KMS-11 (cell line): Measurements from ENCODE around the gene SERPINB4.

ENCODE experiments used
- H2AFZ ChIP-seq: fragments of 200-600 bp; sonication (generic); 2 replicates; pipeline ENCODE4 v1.6.1; 2016; ENCODE audit warnings: antibody characterized with exemption, mixed run types, low read depth
- H3K27ac ChIP-seq: fragments of 200-600 bp; sonication (generic); 2 replicates; pipeline ENCODE4 v1.6.1; 2016; ENCODE audit warnings: mild to moderate bottlenecking, mixed run types
- H3K27me3 ChIP-seq: fragments of 200-600 bp; sonication (generic); 2 replicates; pipeline ENCODE4 v1.6.1; 2017; ENCODE audit warnings: mild to moderate bottlenecking, low read depth, mixed run types, moderate library complexity; ENCODE audit not compliant: insufficient read depth
- H3K36me3 ChIP-seq: fragments of 200-600 bp; sonication (generic); 2 replicates; pipeline ENCODE4 v1.6.1; 2017; ENCODE audit warnings: mild to moderate bottlenecking, mixed run types; ENCODE audit not compliant: insufficient read depth
- H3K4me1 ChIP-seq: fragments of 200-600 bp; sonication (generic); 2 replicates; pipeline ENCODE4 v1.6.1; 2016; ENCODE audit warnings: mild to moderate bottlenecking, low read depth, mixed run types; ENCODE audit not compliant: poor library complexity, severe bottlenecking
- H3K4me2 ChIP-seq: fragments of 200-600 bp; sonication (generic); 2 replicates; pipeline ENCODE4 v1.7.0; 2016; ENCODE audit warnings: mild to moderate bottlenecking, mixed run types
- H3K4me3 ChIP-seq: fragments of 200-600 bp; sonication (generic); IDR thresholded peaks from 2 replicates; pipeline ENCODE4 v1.6.1; 2017; ENCODE audit warnings: low read depth, low read length, mixed read lengths; ENCODE audit not compliant: insufficient read depth
- H3K79me2 ChIP-seq: fragments of 200-600 bp; sonication (generic); 2 replicates; pipeline ENCODE4 v1.6.1; 2016; ENCODE audit warnings: low read depth, mixed run types; ENCODE audit not compliant: insufficient read depth
- H3K9ac ChIP-seq: fragments of 200-600 bp; sonication (generic); 2 replicates; pipeline ENCODE4 v1.6.1; 2016; ENCODE audit warnings: mild to moderate bottlenecking, mixed run types
- H4K20me1 ChIP-seq: fragments of 200-600 bp; sonication (generic); 2 replicates; pipeline ENCODE4 v1.6.1; 2016; ENCODE audit warnings: mild to moderate bottlenecking, mixed run types; ENCODE audit not compliant: insufficient read depth
- TF ChIP-seq, protein P1 (sequence below): fragments of 200-600 bp; sonication (generic); conservative IDR thresholded peaks from 2 replicates; pipeline ENCODE4 v1.6.1; 2017; ENCODE audit warnings: low read depth, mild to moderate bottlenecking, antibody characterized with exemption, low read length, moderate library complexity, mixed read lengths

The SERPINB4 gene

DNA sequence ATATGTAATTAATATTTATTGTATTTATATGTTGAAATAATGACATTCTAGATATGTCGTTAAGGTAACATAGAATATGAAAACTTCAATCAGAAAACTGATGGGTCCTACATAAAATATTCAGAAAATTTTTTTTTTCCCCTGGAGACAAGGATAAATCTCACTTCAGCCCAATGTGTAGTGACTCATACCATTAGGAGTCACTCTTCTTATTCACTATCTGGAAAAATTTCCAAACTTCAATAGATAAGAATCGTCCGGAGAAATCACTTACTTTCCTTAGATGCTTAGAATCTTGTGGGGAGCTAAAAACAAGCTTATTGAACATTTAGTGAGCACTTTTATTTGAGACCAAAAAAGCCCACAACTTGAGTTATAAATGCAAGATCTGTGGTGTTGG lies 52.3 kb downstream of the SERPINB4 start:
- Histone ChIP-seq H2AFZ (no peak overlapping the region), H3K27ac (no peak overlapping the region), H3K4me3 (no peak overlapping the region), H3K4me1 (no peaks in the 10 kb centered on the region), H3K27me3 (no peaks in the 10 kb centered on the region), H3K79me2 (no peaks in the 10 kb centered on the region), H3K9ac (no peak overlapping the region), H3K36me3 (no peaks in the 10 kb centered on the region), H3K4me2 (no peak overlapping the region), H4K20me1 (no peaks in the 10 kb centered on the region)
- TF ChIP-seq, protein P1, sequence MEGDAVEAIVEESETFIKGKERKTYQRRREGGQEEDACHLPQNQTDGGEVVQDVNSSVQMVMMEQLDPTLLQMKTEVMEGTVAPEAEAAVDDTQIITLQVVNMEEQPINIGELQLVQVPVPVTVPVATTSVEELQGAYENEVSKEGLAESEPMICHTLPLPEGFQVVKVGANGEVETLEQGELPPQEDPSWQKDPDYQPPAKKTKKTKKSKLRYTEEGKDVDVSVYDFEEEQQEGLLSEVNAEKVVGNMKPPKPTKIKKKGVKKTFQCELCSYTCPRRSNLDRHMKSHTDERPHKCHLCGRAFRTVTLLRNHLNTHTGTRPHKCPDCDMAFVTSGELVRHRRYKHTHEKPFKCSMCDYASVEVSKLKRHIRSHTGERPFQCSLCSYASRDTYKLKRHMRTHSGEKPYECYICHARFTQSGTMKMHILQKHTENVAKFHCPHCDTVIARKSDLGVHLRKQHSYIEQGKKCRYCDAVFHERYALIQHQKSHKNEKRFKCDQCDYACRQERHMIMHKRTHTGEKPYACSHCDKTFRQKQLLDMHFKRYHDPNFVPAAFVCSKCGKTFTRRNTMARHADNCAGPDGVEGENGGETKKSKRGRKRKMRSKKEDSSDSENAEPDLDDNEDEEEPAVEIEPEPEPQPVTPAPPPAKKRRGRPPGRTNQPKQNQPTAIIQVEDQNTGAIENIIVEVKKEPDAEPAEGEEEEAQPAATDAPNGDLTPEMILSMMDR, result no peak

DNA sequence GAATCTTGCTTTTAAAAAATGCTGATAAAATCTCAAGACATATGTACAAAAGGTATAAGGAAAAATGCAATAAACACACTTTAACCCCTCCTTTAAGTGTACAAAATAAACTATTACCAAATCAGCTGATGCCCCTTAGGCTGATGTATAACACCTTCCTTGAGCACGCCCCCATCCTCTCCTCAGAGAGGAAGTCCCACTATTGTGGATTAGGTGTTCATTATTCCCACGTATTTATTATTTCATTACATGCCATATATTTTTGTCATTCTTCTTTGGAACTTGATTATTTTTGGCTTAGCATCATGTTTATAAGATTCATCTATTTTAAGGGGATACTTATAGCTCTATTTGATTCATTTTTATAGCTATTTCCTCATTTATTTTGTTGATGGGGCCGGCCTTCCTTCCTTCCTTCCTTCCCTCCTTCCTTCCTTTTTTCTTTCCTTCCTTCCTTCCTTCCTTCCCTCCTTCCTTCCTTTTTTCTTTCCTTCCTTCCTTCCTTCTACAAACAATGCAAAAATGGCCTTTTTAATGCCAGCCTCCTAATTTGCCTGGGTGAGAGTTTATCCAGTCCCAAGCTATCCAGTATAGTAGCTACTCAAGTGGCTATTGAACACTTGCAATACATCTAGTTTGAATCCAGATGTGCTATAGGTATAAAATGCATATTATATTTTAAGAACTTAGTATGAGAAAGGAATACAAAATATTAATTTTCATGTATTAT lies 52.9 kb downstream of the SERPINB4 start:
- TF ChIP-seq, protein P1, result no peak
- Histone ChIP-seq H3K4me1 (no peaks in the 10 kb centered on the region), H3K27me3 (no peaks in the 10 kb centered on the region), H3K27ac (no peak overlapping the region), H3K79me2 (no peaks in the 10 kb centered on the region), H3K4me3 (no peak overlapping the region), H4K20me1 (no peaks in the 10 kb centered on the region), H3K4me2 (no peak overlapping the region), H2AFZ (no peak overlapping the region), H3K9ac (no peak overlapping the region), H3K36me3 (no peaks in the 10 kb centered on the region)

DNA sequence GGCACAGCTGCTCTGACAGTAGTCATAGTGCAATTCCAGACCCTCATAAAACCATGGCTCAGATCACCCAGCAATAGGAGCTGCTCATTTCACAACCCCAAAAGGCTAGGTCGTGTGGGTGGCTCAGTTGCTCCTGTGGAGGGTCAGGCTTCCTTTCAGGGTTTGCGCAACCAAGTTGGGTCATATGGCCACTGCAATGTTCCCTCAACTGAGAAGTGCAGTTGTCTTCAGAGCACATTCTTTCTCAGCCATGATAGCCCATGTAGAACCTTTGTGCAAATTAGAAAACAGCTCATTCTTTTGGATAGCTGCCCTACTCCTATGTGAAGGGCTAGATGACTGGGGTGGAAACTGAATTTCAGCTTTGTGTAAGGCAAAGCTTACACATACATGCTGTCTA lies 53.7 kb downstream of the SERPINB4 start:
- Histone ChIP-seq H2AFZ (no peak overlapping the region), H3K27me3 (no peaks in the 10 kb centered on the region), H3K4me3 (no peak overlapping the region), H3K36me3 (no peaks in the 10 kb centered on the region), H4K20me1 (no peaks in the 10 kb centered on the region), H3K27ac (no peak overlapping the region), H3K4me2 (no peak overlapping the region), H3K4me1 (no peaks in the 10 kb centered on the region), H3K79me2 (no peaks in the 10 kb centered on the region), H3K9ac (no peak overlapping the region)
- TF ChIP-seq, protein P1, result no peak

DNA sequence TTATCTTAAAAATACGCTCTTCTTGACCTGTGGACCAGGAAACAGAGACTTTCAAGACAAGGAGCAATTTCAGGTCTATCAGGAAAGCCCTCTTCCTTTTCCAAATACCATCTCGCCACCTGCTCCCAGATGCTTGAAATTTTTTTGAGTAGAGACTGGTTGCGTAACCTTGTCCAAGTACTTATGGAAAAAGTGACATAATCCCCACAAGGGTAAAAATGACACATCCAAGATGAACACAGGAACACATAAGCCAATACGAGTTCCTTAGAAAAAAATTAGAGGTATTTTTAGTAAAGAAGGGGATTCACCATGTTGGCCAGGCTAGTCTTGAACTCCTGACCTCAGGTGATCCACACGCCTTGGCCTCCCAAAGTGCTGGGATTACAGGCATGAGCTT lies 55.1 kb downstream of the SERPINB4 start:
- Histone ChIP-seq H4K20me1 (no peaks in the 10 kb centered on the region), H3K79me2 (no peaks in the 10 kb centered on the region), H3K4me3 (no peak overlapping the region), H3K27me3 (no peaks in the 10 kb centered on the region), H3K27ac (no peak overlapping the region), H3K9ac (no peak overlapping the region), H3K4me1 (no peaks in the 10 kb centered on the region), H2AFZ (no peak overlapping the region), H3K4me2 (no peak overlapping the region), H3K36me3 (no peaks in the 10 kb centered on the region)
- TF ChIP-seq, protein P1, result no peak
